ENCODE measurements around the gene KIF26A. TPM values are rescaled to one million over a fixed set of nuclear protein-coding genes. Genes with fewer than 3 reads are reported as not detected.

Gene KIF26A
- total RNA-seq = 4.4 TPM
- long read RNA-seq, partial matches to known transcripts = 11 of 13 reads
- long read RNA-seq, other reads (novel, unspliced or antisense) = 2 of 13 reads

DNA sequence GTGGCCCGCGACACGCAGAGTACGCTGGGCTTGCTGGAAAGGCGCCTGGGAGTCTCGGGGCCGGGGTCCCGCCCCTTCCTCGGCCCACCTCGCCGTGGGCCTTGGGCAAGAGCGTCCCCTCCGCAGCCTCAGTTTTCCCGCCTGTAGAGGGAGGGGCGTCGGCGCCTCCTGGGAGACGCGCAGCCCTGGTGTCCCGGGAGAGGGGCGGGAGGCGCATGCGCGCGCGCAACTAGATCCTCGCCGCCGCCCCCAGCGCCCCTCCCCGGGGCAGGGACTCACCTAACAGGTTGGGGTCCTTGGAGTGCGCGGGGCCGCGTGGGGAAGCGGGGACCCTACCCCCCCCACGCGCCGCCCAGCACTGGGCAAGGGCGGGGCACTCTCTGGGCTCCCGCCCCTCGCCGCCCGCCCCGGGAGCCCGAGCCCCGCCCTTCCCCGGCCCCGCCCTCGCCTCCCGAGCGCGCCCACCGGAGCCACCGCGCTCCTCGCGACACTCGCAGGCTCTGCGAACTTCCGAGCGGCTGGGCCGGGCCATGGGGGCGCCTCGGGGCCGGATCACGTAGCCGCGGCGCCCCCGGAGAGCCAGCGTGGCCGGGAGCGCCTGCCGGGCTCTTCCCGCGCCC, at the start of gene KIF26A:
TSS of gene KIF26A (plus strand) at position 490 of the 620 bp plus-strand sequence. CDS start 136 bp downstream, outside the sequence.
- intact Hi-C loops (cut with DNase I) = no loop called here
- H3K27me3 ChIP-seq (ENCODE audit: low read depth) = peaks cover 64% of the 10 kb centered on the region
- peaks cover 29% of the 10 kb centered on the region for H3K4me1 ChIP-seq
- H3K4me3 ChIP-seq = peak within 1 kb of the TSS; percentile 62
- peak; percentile 49 to 54 for ATAC-seq
- peak within 1 kb of the TSS; percentile 18 for H3K27ac ChIP-seq
- H3K9me3 ChIP-seq = no peaks in the 10 kb centered on the region
- H3K36me3 ChIP-seq = no peaks in the 10 kb centered on the region
- DNase-seq = peak; percentile 44
- TF ChIP-seq, protein P1, sequence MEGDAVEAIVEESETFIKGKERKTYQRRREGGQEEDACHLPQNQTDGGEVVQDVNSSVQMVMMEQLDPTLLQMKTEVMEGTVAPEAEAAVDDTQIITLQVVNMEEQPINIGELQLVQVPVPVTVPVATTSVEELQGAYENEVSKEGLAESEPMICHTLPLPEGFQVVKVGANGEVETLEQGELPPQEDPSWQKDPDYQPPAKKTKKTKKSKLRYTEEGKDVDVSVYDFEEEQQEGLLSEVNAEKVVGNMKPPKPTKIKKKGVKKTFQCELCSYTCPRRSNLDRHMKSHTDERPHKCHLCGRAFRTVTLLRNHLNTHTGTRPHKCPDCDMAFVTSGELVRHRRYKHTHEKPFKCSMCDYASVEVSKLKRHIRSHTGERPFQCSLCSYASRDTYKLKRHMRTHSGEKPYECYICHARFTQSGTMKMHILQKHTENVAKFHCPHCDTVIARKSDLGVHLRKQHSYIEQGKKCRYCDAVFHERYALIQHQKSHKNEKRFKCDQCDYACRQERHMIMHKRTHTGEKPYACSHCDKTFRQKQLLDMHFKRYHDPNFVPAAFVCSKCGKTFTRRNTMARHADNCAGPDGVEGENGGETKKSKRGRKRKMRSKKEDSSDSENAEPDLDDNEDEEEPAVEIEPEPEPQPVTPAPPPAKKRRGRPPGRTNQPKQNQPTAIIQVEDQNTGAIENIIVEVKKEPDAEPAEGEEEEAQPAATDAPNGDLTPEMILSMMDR (IDR thresholded peaks at IDR 0.05) = no peak

DNA sequence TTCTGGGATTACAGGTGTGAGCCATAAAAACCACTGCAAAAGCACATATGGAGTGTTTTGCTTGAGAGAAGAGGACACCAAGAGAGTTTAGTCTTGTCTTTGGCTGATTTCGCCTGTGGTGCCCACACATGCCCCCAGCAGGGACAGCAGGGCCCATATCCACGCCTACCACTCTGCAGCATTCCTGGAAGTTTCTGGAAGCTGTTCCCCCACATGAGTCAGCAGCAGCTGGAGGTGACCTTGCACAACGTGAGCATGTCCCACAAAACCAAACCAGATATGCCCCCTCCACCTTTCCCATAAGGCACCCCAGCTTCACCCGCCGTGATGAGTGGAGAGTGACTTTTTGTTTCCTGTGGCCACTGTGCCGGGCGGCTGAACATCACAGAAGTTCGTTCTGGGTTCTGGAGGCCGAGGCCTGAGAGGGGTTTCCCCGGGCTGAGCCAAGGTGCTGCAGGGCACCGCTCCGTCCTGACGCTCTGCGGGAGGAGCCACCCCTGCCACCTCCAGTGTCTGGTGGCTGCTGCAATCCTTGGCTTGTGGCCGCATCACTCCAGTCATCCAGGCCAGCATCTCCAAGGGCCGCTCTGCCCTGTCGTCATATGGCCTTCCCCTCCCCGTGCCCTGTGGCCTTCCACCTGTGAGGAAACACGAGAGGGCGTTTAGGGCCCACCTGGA, 48.2 kb upstream of the KIF26A start:
- Histone ChIP-seq H3K27ac (no peak overlapping the region), H3K27me3 (ENCODE audit: low read depth) (peaks cover 41% of the 10 kb centered on the region), H3K36me3 (no peaks in the 10 kb centered on the region), H3K4me3 (no peak overlapping the region), H3K4me1 (peaks cover 6% of the 10 kb centered on the region), H3K9me3 (no peaks in the 10 kb centered on the region)
- TF ChIP-seq, protein P1 (IDR thresholded peaks at IDR 0.05) = no peak
- DNase-seq = no peak
- no peak for ATAC-seq
- intact Hi-C loops (cut with DNase I) = no loop called here

DNA sequence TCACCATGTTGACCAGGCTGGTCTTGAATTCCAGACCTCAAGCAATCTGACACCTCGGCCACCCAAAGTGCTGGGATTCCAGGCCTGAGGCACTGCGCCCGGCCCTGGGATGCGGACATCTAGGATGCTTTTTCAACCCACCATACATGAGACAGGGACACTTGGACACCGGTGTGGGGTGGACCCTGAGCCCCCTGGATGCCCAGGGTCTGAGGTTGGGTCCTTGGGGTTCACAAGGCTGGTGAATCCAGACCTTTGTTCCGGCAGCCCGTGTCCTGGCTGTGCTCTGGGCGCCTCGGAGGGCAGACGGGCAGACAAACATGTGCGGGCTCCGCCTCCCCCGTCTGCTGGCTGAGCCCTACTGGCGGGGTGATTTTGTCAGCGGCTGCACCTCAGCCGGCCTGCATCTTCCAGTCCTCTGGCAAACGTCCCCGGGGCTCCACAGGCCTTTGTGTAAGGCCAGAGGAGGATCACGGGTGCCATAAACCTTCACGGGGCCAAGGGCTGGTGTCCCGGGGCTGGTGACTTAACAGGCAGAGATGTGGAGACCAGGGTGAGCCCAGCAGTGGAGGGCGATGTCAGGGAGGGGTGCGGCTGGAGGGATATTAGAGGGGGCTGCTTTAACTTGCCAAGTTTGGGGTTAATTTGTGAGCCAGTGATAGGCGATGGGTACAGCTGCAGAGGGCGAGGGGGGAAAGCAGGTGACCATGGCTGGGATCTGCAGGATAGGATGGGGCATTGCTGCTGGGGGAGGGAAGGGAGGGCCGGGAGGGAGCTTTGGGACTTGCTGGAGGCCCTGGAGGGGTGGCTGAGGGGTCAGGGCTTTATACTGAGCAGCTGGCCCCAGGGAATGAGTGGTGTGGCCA, 47.1 kb upstream of the KIF26A start:
- no peak overlapping the region for H3K27ac ChIP-seq
- TF ChIP-seq, protein P1 (IDR thresholded peaks at IDR 0.05) = no peak
- H3K36me3 ChIP-seq = no peaks in the 10 kb centered on the region
- H3K4me1 ChIP-seq = peaks cover 6% of the 10 kb centered on the region
- H3K27me3 ChIP-seq (ENCODE audit: low read depth) = peaks cover 38% of the 10 kb centered on the region
- peak; percentile 39 for DNase-seq
- H3K9me3 ChIP-seq = no peaks in the 10 kb centered on the region
- no peak for ATAC-seq
- H3K4me3 ChIP-seq = no peak overlapping the region
- intact Hi-C loops (cut with DNase I) = no loop called here

DNA sequence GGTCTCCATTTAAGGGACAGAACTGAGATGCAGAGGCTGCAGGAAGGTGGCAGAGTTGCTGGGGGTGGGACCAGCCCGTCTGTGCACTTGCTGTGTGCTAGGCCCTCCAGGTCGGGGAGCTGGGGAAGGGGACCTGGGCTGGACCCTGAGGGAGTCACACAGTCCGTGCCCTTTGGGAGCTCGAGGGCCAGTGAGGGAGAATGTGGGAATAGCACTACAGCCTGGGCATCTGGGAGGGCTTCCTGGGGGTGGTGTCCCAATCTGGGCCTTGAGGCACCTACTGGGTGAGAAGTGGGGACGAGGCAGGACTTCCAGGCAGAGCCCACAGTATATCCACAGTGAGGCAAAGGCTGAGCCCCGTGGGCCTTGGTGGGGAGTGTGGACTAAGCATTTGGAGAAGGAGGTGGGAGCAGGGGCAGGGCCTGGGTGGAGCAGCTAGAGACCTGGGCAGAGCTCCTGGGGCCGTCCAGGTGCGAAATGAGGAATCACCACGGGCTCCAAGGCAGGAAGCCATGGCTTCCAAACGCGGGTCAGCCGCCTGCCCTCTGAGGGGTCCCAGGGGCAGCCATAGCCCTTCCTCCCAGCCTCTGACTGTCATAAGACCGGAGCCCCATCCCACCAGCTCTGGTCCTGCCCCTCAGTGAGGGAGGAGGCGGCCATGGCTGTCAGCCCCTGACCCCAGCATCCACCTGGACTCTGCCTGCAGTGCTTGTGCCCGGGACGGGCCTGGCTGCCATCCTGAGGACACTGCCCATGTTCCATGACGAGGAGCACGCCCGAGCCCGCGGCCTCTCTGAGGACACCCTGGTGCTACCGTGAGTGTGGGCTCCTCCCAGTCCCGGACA, 46.2 kb upstream of the KIF26A start:
- Histone ChIP-seq H3K4me1 (peaks cover 6% of the 10 kb centered on the region), H3K36me3 (no peaks in the 10 kb centered on the region), H3K4me3 (no peak overlapping the region), H3K27ac (no peak overlapping the region), H3K9me3 (no peaks in the 10 kb centered on the region), H3K27me3 (ENCODE audit: low read depth) (peaks cover 29% of the 10 kb centered on the region)
- no peak for ATAC-seq
- peak; percentile 40 for DNase-seq
- intact Hi-C loops (cut with DNase I) = no loop called here
- TF ChIP-seq, protein P1 (IDR thresholded peaks at IDR 0.05) = no peak

All from lower lobe of right lung (tissue), 2 donors.